ENCODE data around the gene ZNF821. TPM values are rescaled to one million over a fixed set of nuclear protein-coding genes. Genes with fewer than 3 reads are reported as not detected.

ZNF821 gene
- total RNA-seq, 1 experiment from 2014 or later = 5.4 TPM

- Histone ChIP-seq H3K79me2 (ENCODE audit: low read length) (no peaks in the 10 kb centered on the region), H3K9ac (ENCODE audit: low read length) (no peak overlapping the region), H3K36me3 (ENCODE audit: low read depth, low read length) (no peaks in the 10 kb centered on the region), H3K4me1 (ENCODE audit: insufficient read depth, low read length) (peaks cover 5% of the 10 kb centered on the region; the same call in 1 of the 2 replicates), H3K4me2 (ENCODE audit: low read length) (no peak overlapping the region), H3F3A (ENCODE audit: low read length, unreplicated experiment) (no peaks in the 10 kb centered on the region), H3K9me2 (replicated peaks; ENCODE audit: low read length) (no peaks in the 10 kb centered on the region), H3K27ac (ENCODE audit: low read length) (no peak overlapping the region), H4K20me1 (ENCODE audit: low read length) (no peaks in the 10 kb centered on the region), H2AFZ (ENCODE audit: low read length) (no peak overlapping the region), H3K27me3 (ENCODE audit: low read length) (no peaks in the 10 kb centered on the region), H3K4me3 (ENCODE audit: low read length) (no peak overlapping the region), H3K9me3 (ENCODE audit: low read length) (no peaks in the 10 kb centered on the region)
- TF ChIP-seq EZH2phosphoT487 (IDR thresholded peaks at IDR 0.05; ENCODE audit: borderline replicate concordance, low read length) (no peak), EZH2 (IDR thresholded peaks at IDR 0.05; ENCODE audit: low read length, unreplicated experiment) (no peak), CTCF (conservative IDR thresholded peaks at IDR 0.05; ENCODE audit: low read depth, low read length) (no peak)
- no TSS peak for BruUV-seq (replicated peaks)
- POLR2A ChIA-PET (ENCODE audit: unreplicated experiment) = no interaction called here
- CTCF ChIA-PET = no interaction called here
- no peak for ATAC-seq
- intact Hi-C loops (cut with micrococcal nuclease) = loop anchor here (5.0 to 10.0 kb wide), 4 partner anchors 33 to 158 kb away; partner anchors contain the start of genes ATXN1L and PHLPP2
- no peak for DNase-seq
Observed at GRCh38 chr16:71880176-71880575, 3.8 kb downstream of the ZNF821 start.

- peaks cover 5% of the 10 kb centered on the region; the same call in 1 of the 2 replicates for H3K4me1 ChIP-seq (ENCODE audit: insufficient read depth, low read length)
- DNase-seq (no peak), ATAC-seq (no peak)
- CTCF ChIA-PET = no interaction called here
- no peaks in the 10 kb centered on the region for H3K79me2 ChIP-seq (ENCODE audit: low read length)
- no peaks in the 10 kb centered on the region for H3K9me3 ChIP-seq (ENCODE audit: low read length)
- no peaks in the 10 kb centered on the region for H3K9me2 ChIP-seq (replicated peaks; ENCODE audit: low read length)
- no peak overlapping the region for H3K9ac ChIP-seq (ENCODE audit: low read length)
- no peak overlapping the region for H3K4me2 ChIP-seq (ENCODE audit: low read length)
- intact Hi-C loops (cut with micrococcal nuclease) = no loop called here
- no peaks in the 10 kb centered on the region for H4K20me1 ChIP-seq (ENCODE audit: low read length)
- BruUV-seq (replicated peaks) = no TSS peak
- no peak overlapping the region for H2AFZ ChIP-seq (ENCODE audit: low read length)
- POLR2A ChIA-PET (ENCODE audit: unreplicated experiment) = no interaction called here
- no peaks in the 10 kb centered on the region for H3K27me3 ChIP-seq (ENCODE audit: low read length)
- no peak overlapping the region for H3K27ac ChIP-seq (ENCODE audit: low read length)
- H3F3A ChIP-seq (ENCODE audit: low read length, unreplicated experiment) = no peaks in the 10 kb centered on the region
- no peaks in the 10 kb centered on the region for H3K36me3 ChIP-seq (ENCODE audit: low read depth, low read length)
- no peak overlapping the region for H3K4me3 ChIP-seq (ENCODE audit: low read length)
- TF ChIP-seq EZH2phosphoT487 (IDR thresholded peaks at IDR 0.05; ENCODE audit: borderline replicate concordance, low read length) = no peak
- no peak for TF ChIP-seq EZH2 (IDR thresholded peaks at IDR 0.05; ENCODE audit: low read length, unreplicated experiment)
- TF ChIP-seq CTCF (conservative IDR thresholded peaks at IDR 0.05; ENCODE audit: low read depth, low read length) = no peak
Observed at GRCh38 chr16:71878911-71879310, 5.1 kb downstream of the ZNF821 start.

- ATAC-seq = no peak
- no peaks in the 10 kb centered on the region for H3K27me3 ChIP-seq (ENCODE audit: low read length)
- H3K27ac ChIP-seq (ENCODE audit: low read length) = no peak overlapping the region
- H3K36me3 ChIP-seq (ENCODE audit: low read depth, low read length) = no peaks in the 10 kb centered on the region
- H3K4me1 ChIP-seq (ENCODE audit: insufficient read depth, low read length) = no peaks in the 10 kb centered on the region
- no peak for DNase-seq
- no peak overlapping the region for H3K4me3 ChIP-seq (ENCODE audit: low read length)
- CTCF ChIA-PET = no interaction called here
- H3K9ac ChIP-seq (ENCODE audit: low read length) = no peak overlapping the region
- TF ChIP-seq EZH2phosphoT487 (IDR thresholded peaks at IDR 0.05; ENCODE audit: borderline replicate concordance, low read length) (no peak), CTCF (conservative IDR thresholded peaks at IDR 0.05; ENCODE audit: low read depth, low read length) (no peak), EZH2 (IDR thresholded peaks at IDR 0.05; ENCODE audit: low read length, unreplicated experiment) (no peak)
- no peaks in the 10 kb centered on the region for H4K20me1 ChIP-seq (ENCODE audit: low read length)
- intact Hi-C loops (cut with micrococcal nuclease) = no loop called here
- H3K9me2 ChIP-seq (replicated peaks; ENCODE audit: low read length) = no peaks in the 10 kb centered on the region
- no peaks in the 10 kb centered on the region for H3K9me3 ChIP-seq (ENCODE audit: low read length)
- no peak overlapping the region for H3K4me2 ChIP-seq (ENCODE audit: low read length)
- BruUV-seq (replicated peaks) = no TSS peak
- H3K79me2 ChIP-seq (ENCODE audit: low read length) = no peaks in the 10 kb centered on the region
- POLR2A ChIA-PET (ENCODE audit: unreplicated experiment) = no interaction called here
- no peaks in the 10 kb centered on the region for H3F3A ChIP-seq (ENCODE audit: low read length, unreplicated experiment)
- H2AFZ ChIP-seq (ENCODE audit: low read length) = no peak overlapping the region
Observed at GRCh38 chr16:71873199-71873598, 10.8 kb downstream of the ZNF821 start.
